ENCODE measurements around the gene KCNQ1. TPM values are rescaled to one million over a fixed set of nuclear protein-coding genes. Genes with fewer than 3 reads are reported as not detected.
A peak's percentile ranks its signal among the peaks of the same experiment; 100 is the strongest.

KCNQ1 gene
- total RNA-seq, 4 donors from 2014 or later: 0.89 to 2.2 (median 1.3) TPM

GRCh38 chr11:2878782-2879181 is 434.0 kb downstream of the KCNQ1 start:
- no peaks in the 10 kb centered on the region for H3K27me3 ChIP-seq
- no peak for TF ChIP-seq EP300 (IDR thresholded peaks at IDR 0.05)
- H3K36me3 ChIP-seq: no peaks in the 10 kb centered on the region
- H3K4me3 ChIP-seq: no peak overlapping the region
- no peaks in the 10 kb centered on the region for H3K9me3 ChIP-seq
- H3K4me1 ChIP-seq: peaks cover 13% of the 10 kb centered on the region
- DNase-seq (ENCODE audit: low spot score in 2 of 2): no peak
- H3K27ac ChIP-seq: no peak overlapping the region
- WGBS: 98% methylated on average over 6 of the region's 8 CpGs

GRCh38 chr11:2880646-2881045 is 435.8 kb downstream of the KCNQ1 start:
- Histone ChIP-seq H3K4me1 (peaks cover 20% of the 10 kb centered on the region), H3K27ac (no peak overlapping the region), H3K4me3 (no peak overlapping the region), H3K36me3 (no peaks in the 10 kb centered on the region), H3K27me3 (no peaks in the 10 kb centered on the region), H3K9me3 (no peaks in the 10 kb centered on the region)
- no peak for DNase-seq (ENCODE audit: low spot score in 2 of 2)
- TF ChIP-seq POLR2A (IDR thresholded peaks at IDR 0.05): no peak
- TF ChIP-seq CTCF (IDR thresholded peaks at IDR 0.05): no peak
- no peak for TF ChIP-seq EP300 (IDR thresholded peaks at IDR 0.05)
- no peak for TF ChIP-seq POLR2AphosphoS5 (IDR thresholded peaks at IDR 0.05)
- WGBS: 77% methylated on average over 7 of the region's 7 CpGs

- TF ChIP-seq POLR2AphosphoS5 (IDR thresholded peaks at IDR 0.05): no peak
- TF ChIP-seq EP300 (IDR thresholded peaks at IDR 0.05): no peak
- TF ChIP-seq CTCF (IDR thresholded peaks at IDR 0.05): no peak
- no peak for TF ChIP-seq POLR2A (IDR thresholded peaks at IDR 0.05)
- no peak for DNase-seq (ENCODE audit: low spot score in 2 of 2)
- H3K27ac ChIP-seq: no peak overlapping the region
- H3K9me3 ChIP-seq: no peaks in the 10 kb centered on the region
- no peak overlapping the region for H3K4me3 ChIP-seq
- no peaks in the 10 kb centered on the region for H3K36me3 ChIP-seq
- H3K27me3 ChIP-seq: no peaks in the 10 kb centered on the region
- peaks cover 24% of the 10 kb centered on the region for H3K4me1 ChIP-seq
- 92% methylated on average over 11 of the region's 19 CpGs for WGBS
Observed at GRCh38 chr11:2881076-2881980, 436.5 kb downstream of the KCNQ1 start.

GRCh38 chr11:2881981-2882375 is 437.2 kb downstream of the KCNQ1 start:
- H3K9me3 ChIP-seq: no peaks in the 10 kb centered on the region
- no peak for TF ChIP-seq POLR2AphosphoS5 (IDR thresholded peaks at IDR 0.05)
- no peak for TF ChIP-seq POLR2A (IDR thresholded peaks at IDR 0.05)
- TF ChIP-seq CTCF (IDR thresholded peaks at IDR 0.05): no peak
- no peak for TF ChIP-seq EP300 (IDR thresholded peaks at IDR 0.05)
- no peak overlapping the region for H3K27ac ChIP-seq
- H3K36me3 ChIP-seq: no peaks in the 10 kb centered on the region
- DNase-seq (ENCODE audit: low spot score in 2 of 2): no peak
- H3K27me3 ChIP-seq: no peaks in the 10 kb centered on the region
- H3K4me1 ChIP-seq: peaks cover 31% of the 10 kb centered on the region
- WGBS: 63% methylated on average over 11 of the region's 12 CpGs
- H3K4me3 ChIP-seq: no peak overlapping the region

- peaks cover 34% of the 10 kb centered on the region for H3K4me1 ChIP-seq
- DNase-seq (ENCODE audit: low spot score in 2 of 2): no peak
- no peak for TF ChIP-seq EP300 (IDR thresholded peaks at IDR 0.05)
- no peak for TF ChIP-seq CTCF (IDR thresholded peaks at IDR 0.05)
- TF ChIP-seq POLR2AphosphoS5 (IDR thresholded peaks at IDR 0.05): no peak
- TF ChIP-seq POLR2A (IDR thresholded peaks at IDR 0.05): no peak
- H3K27me3 ChIP-seq: no peaks in the 10 kb centered on the region
- no peak overlapping the region for H3K27ac ChIP-seq
- peak overlapping the region; percentile 75 for H3K4me3 ChIP-seq
- no peaks in the 10 kb centered on the region for H3K36me3 ChIP-seq
- 74% methylated on average over 8 of the region's 11 CpGs for WGBS
- H3K9me3 ChIP-seq: no peaks in the 10 kb centered on the region
Observed at GRCh38 chr11:2882396-2883110, 437.7 kb downstream of the KCNQ1 start.
